K562 (cell line): ENCODE measurements around the gene PPP1R13L. TPM values are rescaled to one million over a fixed set of nuclear protein-coding genes. Genes with fewer than 3 reads are reported as not detected.
A peak's percentile ranks its signal among the peaks of the same experiment; 100 is the strongest.

Source experiments
- BRF2 ChIP-seq: IDR thresholded peaks from 3 replicates; pipeline ENCODE4 v1.6.1; 2011; ENCODE audit warnings: borderline replicate concordance, mild to moderate bottlenecking; ENCODE audit not compliant: insufficient read length, insufficient read depth
- CCAR2 ChIP-seq: fragments of 200-400 bp; formaldehyde crosslinking; IDR thresholded peaks from 2 replicates; pipeline ENCODE4 v1.6.1; 2017; ENCODE audit warnings: mild to moderate bottlenecking, low read depth, low read length
- CHD4 ChIP-seq: fragments of 200-600 bp; sonication (generic); IDR thresholded peaks from 3 replicates; pipeline ENCODE4 v1.6.1; 2012; ENCODE audit warnings: low read depth, mild to moderate bottlenecking, mixed read lengths, low read length, inconsistent platforms; ENCODE audit not compliant: insufficient read depth, insufficient replicate concordance, poor library complexity, severe bottlenecking
- CREB3 ChIP-seq: fragments of 450-650 bp; conservative IDR thresholded peaks from 2 replicates; pipeline ENCODE4 v1.6.1; 2016; ENCODE audit warnings: missing genetic modification characterization, low read depth, mild to moderate bottlenecking, missing compliant biosample characterization, moderate library complexity
- DPF2 ChIP-seq: fragments of 450-650 bp; IDR thresholded peaks from 2 replicates; pipeline ENCODE4 v1.6.1; 2016
- HEY1 ChIP-seq: fragments of 250-450 bp; sonication (Bioruptor Pico); IDR thresholded peaks from 2 replicates; pipeline ENCODE4 v1.5.0; 2020; ENCODE audit warnings: mild to moderate bottlenecking, moderate library complexity, borderline replicate concordance
- HNRNPK ChIP-seq: fragments of 200-400 bp; formaldehyde crosslinking; IDR thresholded peaks from one replicate; pipeline ENCODE4 v1.6.1; 2018; ENCODE audit warnings: mild to moderate bottlenecking, low read depth, low read length; ENCODE audit not compliant: poor library complexity, severe bottlenecking
- HNRNPL ChIP-seq: fragments of 200-400 bp; formaldehyde crosslinking; IDR thresholded peaks from 2 replicates; pipeline ENCODE4 v1.6.1; 2017; ENCODE audit warnings: low read depth, mild to moderate bottlenecking, low read length
- ILF3 ChIP-seq: fragments of 450-650 bp; IDR thresholded peaks from 2 replicates; pipeline ENCODE4 v1.6.1; 2018; ENCODE audit warnings: antibody characterized with exemption, mild to moderate bottlenecking, moderate library complexity, borderline replicate concordance
- L3MBTL2 ChIP-seq: fragments of 450-650 bp; IDR thresholded peaks from 2 replicates; pipeline ENCODE4 v1.6.1; 2016; ENCODE audit warnings: mild to moderate bottlenecking, moderate library complexity
- LARP7 ChIP-seq: fragments of 450-650 bp; IDR thresholded peaks from 2 replicates; pipeline ENCODE4 v1.6.1; 2016
- MCM2 ChIP-seq: fragments of 450-650 bp; IDR thresholded peaks from 2 replicates; pipeline ENCODE4 v1.6.1; 2017; ENCODE audit warnings: low read depth, mild to moderate bottlenecking
- MECOM ChIP-seq: fragments of 250-450 bp; sonication (Bioruptor Pico); IDR thresholded peaks from 2 replicates; pipeline ENCODE4 v1.8.0; 2022; ENCODE audit warnings: inconsistent platforms
- NCOA6 ChIP-seq: fragments of 450-650 bp; IDR thresholded peaks from 2 replicates; pipeline ENCODE4 v1.6.1; 2017; ENCODE audit warnings: mild to moderate bottlenecking
- PHF8 ChIP-seq: fragments of 200-600 bp; sonication (generic); IDR thresholded peaks from 2 replicates; pipeline ENCODE4 v1.6.1; 2012; ENCODE audit warnings: mixed run types, mild to moderate bottlenecking, inconsistent platforms, low read length, moderate library complexity, borderline replicate concordance
- PHTF2 ChIP-seq: fragments of 250-450 bp; sonication (Bioruptor Pico); IDR thresholded peaks from 2 replicates; pipeline ENCODE4 v1.5.0; 2021; ENCODE audit warnings: mild to moderate bottlenecking
- PRMT5 ChIP-seq: sonication (generic); formaldehyde crosslinking; IDR thresholded peaks from 2 replicates; pipeline ENCODE4 v1.5.0; 2020; ENCODE audit warnings: missing genetic modification reagents
- RBM22 ChIP-seq: fragments of 200-400 bp; formaldehyde crosslinking; IDR thresholded peaks from 2 replicates; pipeline ENCODE4 v1.6.1; 2018; ENCODE audit warnings: low read length, low read depth; ENCODE audit not compliant: poor library complexity, severe bottlenecking
- SMARCB1 ChIP-seq: IDR thresholded peaks from 2 replicates; pipeline ENCODE4 v1.6.1; 2011; ENCODE audit warnings: improper control_type of control experiment, low read depth; ENCODE audit not compliant: insufficient read length
- SREBF2 ChIP-seq: sonication (generic); formaldehyde crosslinking; IDR thresholded peaks from 2 replicates; pipeline ENCODE4 v1.4.0; 2020; ENCODE audit warnings: mild to moderate bottlenecking, missing genetic modification reagents
- TBP ChIP-seq: optimal IDR thresholded peaks from 2 replicates; pipeline ENCODE3; 2011; ENCODE audit warnings: low read depth, low read length, improper control_type of control experiment
- TFAP4 ChIP-seq: sonication (generic); formaldehyde crosslinking; IDR thresholded peaks from 2 replicates; pipeline ENCODE4 v1.8.0; 2022; ENCODE audit warnings: missing genetic modification reagents, mild to moderate bottlenecking, moderate library complexity, borderline replicate concordance
- XRCC4 ChIP-seq: IDR thresholded peaks from one replicate; pipeline ENCODE4 v1.6.1; 2011; ENCODE audit not compliant: insufficient read depth, insufficient read length; ENCODE audit errors: extremely low read depth
- ZNF175 ChIP-seq: fragments of 200-800 bp; sonication (Bioruptor generic); IDR thresholded peaks from 2 replicates; pipeline ENCODE4 v1.6.1; 2016; ENCODE audit warnings: low read depth, mild to moderate bottlenecking, missing genetic modification characterization, missing compliant biosample characterization
- ZNF197 ChIP-seq: fragments of 200-800 bp; sonication (Bioruptor generic); IDR thresholded peaks from 2 replicates; pipeline ENCODE4 v1.6.1; 2016; ENCODE audit warnings: low read depth, missing genetic modification characterization, missing compliant biosample characterization
- ZNF717 ChIP-seq: fragments of 250-450 bp; sonication (Bioruptor Pico); IDR thresholded peaks from 2 replicates; pipeline ENCODE4 v1.5.0; 2021
- ZNF778 ChIP-seq: fragments of 450-650 bp; formaldehyde crosslinking; IDR thresholded peaks from 2 replicates; pipeline ENCODE4 v1.4.0; 2020; ENCODE audit warnings: mild to moderate bottlenecking, moderate library complexity
- ZNF79 ChIP-seq: fragments of 250-450 bp; sonication (Bioruptor Pico); IDR thresholded peaks from 2 replicates; pipeline ENCODE4 v1.4.0; 2020; ENCODE audit warnings: low read depth, mild to moderate bottlenecking, moderate library complexity
- polyA plus RNA-seq, 8 experiments: library from polyadenylated mRNA; depleted of rRNA in 4 of 8; stranded (reverse) in 5 of 8; unstranded in 3 of 8; fragments of >200 nt; fragmentation: Nextera tagmentation in 2 of 8; fragmentation: Illumina TruSeq in 1 of 8; extraction: Ambion mirVana in 2 of 8; extraction: Trizol in 1 of 8; gene quantifications; 2 replicates each; pipeline versions ENCODE4 v1.2.1 to v1.2.3, GENCODE V29; 2011 to 2014; ENCODE audit warnings: inconsistent platforms in 1 of 8, missing spikeins in 1 of 8
- total RNA-seq, 7 experiments: library from RNA; depleted of rRNA in 6 of 7; stranded (reverse); fragments of >200 nt in 6 of 7; fragmentation: Illumina TruSeq in 2 of 7; extraction: Trizol in 2 of 7; gene quantifications; 2 replicates each; pipeline versions ENCODE4 v1.2.1 to v1.2.3, GENCODE V29; 2011 to 2021; ENCODE audit warnings: low replicate concordance in 1 of 7

The PPP1R13L gene
- total and polyA plus RNA-seq, 9 of the 15 experiments (the other 6 are each of a cell fraction or from before 2014, with no cell fraction given) = 0.32 to 6.7 (median 2.0) TPM

- no peak for TF ChIP-seq BRF2
- no peak for TF ChIP-seq ZNF79
- peak; percentile 93 for TF ChIP-seq L3MBTL2
- no peak for TF ChIP-seq RBM22
- TF ChIP-seq TBP = peak; percentile 77
- TF ChIP-seq NCOA6 = no peak
- no peak for TF ChIP-seq CCAR2
- peak; percentile 94 for TF ChIP-seq TFAP4 (CRISPR knock-in tag)
- 0 out of 2 replicates have a peak, but pooled peaks have one; percentile 59 for TF ChIP-seq ZNF197 (CRISPR knock-in tag)
- TF ChIP-seq MECOM (CRISPR knock-in tag) = no peak
- no peak for TF ChIP-seq ZNF175
- TF ChIP-seq ZNF717 (CRISPR knock-in tag) = no peak
- no peak for TF ChIP-seq HNRNPK
- TF ChIP-seq PRMT5 (CRISPR knock-in tag) = no peak
- TF ChIP-seq XRCC4 = no peak
- no peak for TF ChIP-seq DPF2
- no peak for TF ChIP-seq SREBF2 (CRISPR knock-in tag)
- no peak for TF ChIP-seq MCM2
- TF ChIP-seq ZNF778 = no peak
- TF ChIP-seq HEY1 (CRISPR knock-in tag) = no peak
- TF ChIP-seq CHD4 = no peak
- TF ChIP-seq HNRNPL = no peak
- TF ChIP-seq SMARCB1 = peak; percentile 1
- TF ChIP-seq LARP7 = 0 out of 2 replicates have a peak, but pooled peaks have one; percentile 38
- TF ChIP-seq PHTF2 (CRISPR knock-in tag) = no peak
- TF ChIP-seq CREB3 (tag) = 0 out of 2 replicates have a peak, but pooled peaks have one; percentile 6
- peak; percentile 94 for TF ChIP-seq PHF8
- TF ChIP-seq ILF3 = no peak
These were observed 18.8 kb upstream of the PPP1R13L start, which contains the start of gene ERCC1 (continued) for GRCh38 chr19:45423589-45424190.
